Measurements from ENCODE around the gene FKBP10.
A peak's percentile ranks its signal among the peaks of the same experiment; 100 is the strongest.
"Not testable (repeated sequence)": the region's sequence is repeated elsewhere in the genome, so short reads cannot be mapped to it uniquely, and the experiment has no call there.

Gene FKBP10

DNA sequence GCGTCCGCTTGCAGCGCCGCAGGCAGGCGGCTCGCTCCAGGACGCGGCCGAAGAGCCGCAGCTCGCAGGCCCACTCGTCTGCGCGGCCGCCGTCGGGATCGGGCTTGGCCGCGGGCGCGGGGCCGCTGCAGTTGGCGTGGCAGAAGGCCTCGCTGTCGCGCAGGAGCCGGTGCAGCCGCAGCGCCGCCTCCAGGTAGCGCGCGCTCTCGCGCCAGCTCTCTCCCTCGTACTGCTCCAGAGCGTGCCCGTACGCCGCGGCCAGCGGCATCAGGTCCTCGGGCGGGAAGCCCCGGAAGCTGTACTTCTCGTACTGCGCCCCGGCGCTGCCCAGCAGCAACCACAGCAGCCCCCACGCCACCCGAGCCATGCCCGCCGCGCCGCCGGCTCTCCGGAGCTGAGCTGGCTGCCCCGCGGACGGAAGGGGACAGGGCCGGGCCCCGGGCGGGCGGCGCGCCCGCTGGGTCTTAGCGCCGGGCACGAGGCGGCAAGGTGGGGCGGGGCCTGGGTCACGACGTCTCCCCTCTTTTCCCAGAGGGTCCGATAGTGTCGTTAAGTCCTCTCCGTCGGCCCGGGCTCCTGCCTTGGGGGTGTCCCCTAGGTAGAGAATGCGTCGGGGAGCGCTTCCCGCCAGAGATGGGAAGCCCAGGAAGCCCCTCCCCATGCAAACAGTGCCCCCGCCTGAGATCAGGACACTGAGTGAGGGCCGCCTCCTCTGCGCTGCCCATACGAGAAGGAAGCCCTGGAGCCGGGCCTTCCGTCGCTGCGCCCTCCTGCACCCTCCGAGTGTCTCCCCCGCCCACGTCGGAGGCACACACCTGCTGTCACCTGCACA, 1.0 kb upstream of the FKBP10 start, which contains the start of gene P3H4:
P3H4 (minus strand) TSS at position 401 of the 832 bp plus-strand sequence; CDS start at position 367, 34 bp downstream.
- DNase-seq: peak; percentile 73 to 85

DNA sequence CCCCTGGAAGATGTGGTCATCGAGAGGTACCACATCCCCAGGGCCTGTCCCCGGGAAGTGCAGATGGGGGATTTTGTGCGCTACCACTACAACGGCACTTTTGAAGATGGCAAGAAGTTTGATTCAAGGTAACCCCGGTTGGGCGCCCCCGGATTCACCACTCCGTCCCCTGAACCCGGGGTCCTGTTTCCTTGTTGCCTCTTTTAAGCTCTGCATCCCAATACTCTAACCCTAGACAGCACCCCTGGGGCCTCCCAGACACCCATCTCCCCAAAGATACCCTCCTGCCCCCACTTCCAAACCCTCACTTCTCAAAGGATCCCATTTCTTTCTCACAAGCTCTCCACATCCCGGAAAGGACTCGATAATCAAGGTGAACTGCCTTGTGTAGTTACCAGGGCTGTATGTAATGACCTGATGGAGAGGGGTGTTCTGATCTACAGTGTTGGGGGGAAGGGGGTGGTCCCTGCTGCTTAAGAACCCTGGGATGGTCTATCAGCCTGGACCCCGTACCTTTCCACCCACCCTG, 412 bp downstream of the FKBP10 start:
- no peak for DNase-seq

DNA sequence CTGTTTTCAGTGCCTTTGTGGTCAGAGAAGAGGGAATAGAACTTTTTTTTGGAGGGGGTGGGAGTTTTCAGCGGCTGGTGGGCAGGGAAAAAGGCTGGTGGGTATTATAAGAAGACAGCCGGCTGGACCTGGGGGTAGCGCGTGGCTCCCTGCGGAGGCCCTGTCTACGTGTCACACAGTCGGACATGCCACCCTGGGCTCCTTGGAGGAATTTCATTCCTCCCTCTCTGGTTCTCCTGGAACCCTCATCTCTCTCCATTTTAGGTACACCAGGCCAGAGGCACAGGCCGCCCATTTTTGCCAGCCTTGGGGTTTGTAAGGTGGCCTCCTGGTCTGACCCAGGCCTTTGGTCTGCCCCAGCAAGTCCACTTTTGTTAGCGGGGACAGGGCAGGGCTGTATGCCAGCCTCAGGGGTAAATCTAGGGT, 908 bp downstream of the FKBP10 start:
- no peak for DNase-seq

DNA sequence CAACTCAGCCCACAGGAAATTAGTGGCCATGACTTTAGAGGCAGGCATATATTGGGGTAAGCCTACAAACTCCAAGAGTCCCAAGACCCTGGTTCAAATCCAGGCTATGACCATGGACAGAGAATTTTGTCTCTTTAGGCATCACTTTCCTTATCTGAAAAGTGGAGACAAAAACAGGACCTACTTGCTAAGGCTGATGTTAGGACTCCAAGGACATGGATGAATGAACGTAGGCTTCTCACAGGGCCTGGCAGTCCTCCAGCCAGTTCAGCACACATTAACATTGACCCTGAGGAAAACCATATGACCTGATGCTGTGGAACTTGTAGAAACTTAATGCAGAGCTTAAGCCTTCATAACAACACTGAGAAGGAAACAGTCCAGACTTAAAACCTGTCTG, 1.4 kb downstream of the FKBP10 start:
- no peak for DNase-seq

DNA sequence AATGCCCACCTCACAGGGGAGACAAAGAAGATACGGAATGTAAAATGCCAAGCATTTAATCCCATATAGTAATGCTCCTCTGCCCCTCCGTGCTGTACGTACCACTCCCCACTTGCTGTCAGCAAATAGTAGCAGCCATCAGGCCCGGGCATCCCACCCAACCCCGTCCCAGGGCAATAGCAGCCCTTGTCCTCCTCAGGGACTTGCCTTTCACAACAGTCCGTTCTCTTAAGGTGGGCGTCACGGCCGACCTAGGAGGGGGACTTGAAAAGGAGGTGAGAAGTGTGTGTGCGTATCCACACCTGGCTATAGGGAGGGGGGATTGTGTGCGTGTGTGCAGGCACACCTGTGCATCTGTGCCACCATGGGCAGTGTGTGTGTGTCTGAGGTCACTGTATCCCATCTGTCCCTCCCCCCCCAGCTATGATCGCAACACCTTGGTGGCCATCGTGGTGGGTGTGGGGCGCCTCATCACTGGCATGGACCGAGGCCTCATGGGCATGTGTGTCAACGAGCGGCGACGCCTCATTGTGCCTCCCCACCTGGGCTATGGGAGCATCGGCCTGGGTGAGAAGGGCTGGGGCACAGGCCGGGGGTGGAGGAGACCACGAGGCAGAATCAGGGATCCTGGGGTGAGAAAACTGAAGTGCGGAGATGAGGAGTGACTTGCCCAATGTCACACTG, 4.0 kb downstream of the FKBP10 start:
- DNase-seq: no peak

DNA sequence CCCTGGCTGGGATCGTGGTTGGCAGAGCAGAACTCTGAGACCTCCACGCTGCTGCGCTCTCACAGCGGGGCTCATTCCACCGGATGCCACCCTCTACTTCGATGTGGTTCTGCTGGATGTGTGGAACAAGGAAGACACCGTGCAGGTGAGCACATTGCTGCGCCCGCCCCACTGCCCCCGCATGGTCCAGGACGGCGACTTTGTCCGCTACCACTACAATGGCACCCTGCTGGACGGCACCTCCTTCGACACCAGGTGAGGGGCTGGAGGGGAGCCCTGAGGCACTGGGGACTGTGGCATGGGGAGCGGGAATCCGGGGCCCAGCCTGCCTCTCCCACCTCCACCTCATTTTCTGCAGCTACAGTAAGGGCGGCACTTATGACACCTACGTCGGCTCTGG, 5.2 kb downstream of the FKBP10 start:
- no peak for DNase-seq

DNA sequence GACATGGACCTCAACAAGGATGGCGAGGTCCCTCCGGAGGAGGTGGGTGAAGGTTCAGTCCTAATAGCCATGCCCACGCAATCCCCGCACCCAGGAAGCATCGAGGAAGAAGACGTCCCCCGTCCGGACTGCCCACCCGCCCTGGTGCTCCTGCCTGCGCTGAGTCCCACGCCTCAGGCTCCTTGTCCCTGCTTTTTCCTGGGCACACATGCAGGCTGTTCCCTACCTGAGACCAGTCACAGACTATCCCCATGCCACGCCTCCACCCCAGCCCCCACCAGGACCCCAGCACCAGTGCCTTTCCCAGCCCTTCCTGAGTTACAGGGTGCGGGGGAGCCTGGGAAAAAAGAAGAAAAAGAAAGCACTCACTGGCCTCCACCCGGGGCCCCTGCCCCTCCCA, 9.0 kb downstream of the FKBP10 start:
- no peak for DNase-seq

DNA sequence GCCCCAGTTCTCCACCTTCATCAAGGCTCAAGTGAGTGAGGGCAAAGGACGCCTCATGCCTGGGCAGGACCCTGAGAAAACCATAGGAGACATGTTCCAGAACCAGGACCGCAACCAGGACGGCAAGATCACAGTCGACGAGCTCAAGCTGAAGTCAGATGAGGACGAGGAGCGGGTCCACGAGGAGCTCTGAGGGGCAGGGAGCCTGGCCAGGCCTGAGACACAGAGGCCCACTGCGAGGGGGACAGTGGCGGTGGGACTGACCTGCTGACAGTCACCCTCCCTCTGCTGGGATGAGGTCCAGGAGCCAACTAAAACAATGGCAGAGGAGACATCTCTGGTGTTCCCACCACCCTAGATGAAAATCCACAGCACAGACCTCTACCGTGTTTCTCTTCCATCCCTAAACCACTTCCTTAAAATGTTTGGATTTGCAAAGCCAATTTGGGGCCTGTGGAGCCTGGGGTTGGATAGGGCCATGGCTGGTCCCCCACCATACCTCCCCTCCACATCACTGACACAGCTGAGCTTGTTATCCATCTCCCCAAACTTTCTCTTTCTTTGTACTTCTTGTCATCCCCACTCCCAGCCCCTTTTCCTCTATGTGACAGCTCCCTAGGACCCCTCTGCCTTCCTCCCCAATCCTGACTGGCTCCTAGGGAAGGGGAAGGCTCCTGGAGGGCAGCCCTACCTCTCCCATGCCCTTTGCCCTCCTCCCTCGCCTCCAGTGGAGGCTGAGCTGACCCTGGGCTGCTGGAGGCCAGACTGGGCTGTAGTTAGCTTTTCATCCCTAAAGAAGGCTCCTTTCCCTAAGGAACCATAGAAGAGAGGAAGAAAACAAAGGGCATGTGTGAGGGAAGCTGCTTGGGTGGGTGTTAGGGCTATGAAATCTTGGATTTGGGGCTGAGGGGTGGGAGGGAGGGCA, 9.7 kb downstream of the FKBP10 start:
- DNase-seq: no peak

DNA sequence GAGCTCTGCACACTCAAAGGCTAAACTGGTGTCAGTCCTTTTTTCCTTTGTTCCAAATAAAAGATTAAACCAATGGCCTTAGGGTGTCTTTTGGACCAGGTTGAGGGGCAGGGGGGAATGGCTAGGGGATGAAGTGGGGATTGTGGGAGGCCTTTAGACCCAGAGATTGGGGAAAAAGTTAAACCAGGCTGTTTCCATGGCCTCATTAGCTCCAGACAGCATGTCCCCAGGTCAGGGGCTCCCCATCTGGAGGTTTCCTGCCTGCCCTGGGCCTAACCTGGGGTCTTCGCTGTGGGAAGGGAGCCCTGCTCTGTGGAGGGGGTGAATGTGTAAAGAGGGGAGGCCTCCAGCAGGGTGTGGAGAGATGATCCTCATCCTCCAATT, 10.3 kb downstream of the FKBP10 start:
- no peak for DNase-seq

DNA sequence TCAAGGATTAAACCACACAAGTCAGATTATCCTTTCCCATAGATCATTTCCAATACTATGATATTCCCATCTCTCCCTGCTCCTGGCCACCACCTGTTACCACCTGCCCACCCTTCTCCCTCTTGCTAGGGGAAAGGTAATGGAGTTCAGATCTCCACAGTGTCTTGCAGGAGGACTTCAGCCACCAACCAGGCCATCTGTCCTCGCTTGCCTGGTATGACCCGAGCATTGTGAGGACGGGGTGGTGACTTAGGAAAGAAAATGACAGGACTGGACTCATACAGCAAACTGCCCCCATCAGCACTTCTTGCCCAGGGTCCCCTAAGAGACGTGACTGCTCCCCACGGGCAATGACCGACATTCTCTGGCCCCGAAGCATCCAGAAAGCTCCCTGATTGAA, 10.8 kb downstream of the FKBP10 start:
- no peak for DNase-seq

DNA sequence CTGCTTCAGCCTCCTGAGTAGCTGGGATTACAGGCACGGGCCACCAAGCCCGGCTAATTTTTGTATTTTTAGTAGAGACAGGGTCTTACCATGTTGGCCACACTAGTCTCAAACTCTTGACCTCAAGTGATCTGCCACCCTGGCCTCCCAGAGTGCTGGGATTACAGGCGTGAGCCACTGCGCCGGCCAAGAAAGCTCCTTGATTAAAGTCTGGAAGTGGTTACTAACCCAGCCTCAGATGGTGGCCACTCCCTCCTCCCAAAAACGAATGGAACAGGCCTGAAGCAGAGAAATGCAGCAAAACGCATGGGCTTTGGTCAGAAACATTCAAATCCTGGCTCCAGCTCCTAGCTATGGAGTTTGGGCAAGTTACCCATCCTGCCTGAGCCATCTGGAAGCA, 11.3 kb downstream of the FKBP10 start:
- no peak for DNase-seq

DNA sequence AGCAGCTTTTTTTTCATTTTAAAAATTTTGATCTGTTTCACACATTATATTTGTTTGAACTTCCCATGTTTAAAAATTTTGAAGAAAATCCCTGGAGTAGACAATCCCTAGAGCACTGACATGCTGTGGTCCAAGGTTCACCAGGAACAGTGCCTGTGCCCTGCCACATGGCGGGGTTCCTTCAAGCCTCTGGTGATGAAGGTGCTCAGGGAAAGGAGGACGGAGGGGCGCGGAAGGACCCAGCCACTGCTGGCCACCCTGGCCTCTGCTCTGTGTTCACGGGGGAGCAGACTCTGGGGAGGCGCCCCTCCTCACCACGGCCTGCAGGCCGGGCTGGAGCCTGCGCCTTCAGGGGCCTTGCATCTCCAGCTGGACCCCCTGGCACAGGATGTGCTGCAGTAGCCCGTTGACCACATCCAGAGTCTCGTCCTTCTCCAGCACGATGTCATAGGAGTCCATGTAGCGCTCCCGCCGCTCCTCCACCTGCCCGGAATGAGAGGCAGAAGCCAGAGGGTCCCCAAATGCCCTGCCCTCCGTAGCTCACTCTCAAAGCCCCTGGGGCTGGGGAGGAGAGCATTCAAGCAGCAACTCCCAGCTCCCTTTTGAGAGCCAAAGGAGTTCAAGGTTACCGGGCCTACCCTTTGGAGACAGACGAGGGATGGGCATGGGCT, 12.5 kb downstream of the FKBP10 start:
- DNase-seq: no peak

DNA sequence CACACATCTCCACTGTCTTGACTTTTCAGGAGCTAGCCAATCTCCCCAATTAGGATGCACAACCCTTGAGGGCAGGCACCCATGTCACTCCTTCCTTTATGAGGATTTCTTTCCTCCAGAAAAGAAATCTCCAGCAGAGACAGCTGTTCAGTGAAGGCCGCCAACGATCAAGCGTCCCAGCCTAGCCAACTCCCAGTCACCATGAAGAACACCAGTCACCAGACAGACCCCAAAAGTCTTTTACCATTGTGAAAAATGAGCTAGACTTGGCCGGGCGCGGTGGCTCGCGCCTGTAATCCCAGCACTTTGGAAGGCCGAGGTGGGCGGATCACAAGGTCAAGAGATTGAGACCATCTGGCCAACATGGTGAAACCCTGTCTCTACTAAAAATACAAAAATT, 17.2 kb downstream of the FKBP10 start:
- not testable (repeated sequence) for DNase-seq

DNA sequence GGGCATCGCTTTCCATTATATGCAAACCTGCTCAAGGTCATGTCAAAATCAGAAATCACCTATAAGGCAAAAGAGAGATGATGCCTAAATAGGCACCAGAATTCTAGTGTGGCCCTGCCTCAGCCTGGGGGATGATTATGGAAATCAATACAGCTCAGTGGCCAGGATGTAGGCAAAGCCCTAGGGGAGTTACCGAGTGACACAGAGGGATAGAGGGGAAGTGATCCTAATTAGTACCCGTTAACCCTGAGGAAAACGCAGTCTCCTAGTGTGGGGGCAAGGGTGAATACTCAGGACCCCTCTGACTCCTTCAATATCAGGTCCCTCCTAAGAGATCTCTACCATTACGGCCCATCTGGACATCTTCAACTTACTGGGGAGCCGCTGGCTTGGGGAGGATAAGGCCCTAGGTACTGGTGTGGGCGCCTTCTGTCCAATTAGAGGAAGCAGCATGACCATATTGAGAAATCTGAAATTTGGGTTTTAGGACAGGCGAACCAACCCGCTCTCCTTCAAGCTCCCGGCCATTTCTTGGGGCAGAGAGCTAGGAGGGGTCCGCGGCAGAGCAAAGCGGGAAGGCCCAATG, 22.5 kb downstream of the FKBP10 start:
- DNase-seq: no peak

DNA sequence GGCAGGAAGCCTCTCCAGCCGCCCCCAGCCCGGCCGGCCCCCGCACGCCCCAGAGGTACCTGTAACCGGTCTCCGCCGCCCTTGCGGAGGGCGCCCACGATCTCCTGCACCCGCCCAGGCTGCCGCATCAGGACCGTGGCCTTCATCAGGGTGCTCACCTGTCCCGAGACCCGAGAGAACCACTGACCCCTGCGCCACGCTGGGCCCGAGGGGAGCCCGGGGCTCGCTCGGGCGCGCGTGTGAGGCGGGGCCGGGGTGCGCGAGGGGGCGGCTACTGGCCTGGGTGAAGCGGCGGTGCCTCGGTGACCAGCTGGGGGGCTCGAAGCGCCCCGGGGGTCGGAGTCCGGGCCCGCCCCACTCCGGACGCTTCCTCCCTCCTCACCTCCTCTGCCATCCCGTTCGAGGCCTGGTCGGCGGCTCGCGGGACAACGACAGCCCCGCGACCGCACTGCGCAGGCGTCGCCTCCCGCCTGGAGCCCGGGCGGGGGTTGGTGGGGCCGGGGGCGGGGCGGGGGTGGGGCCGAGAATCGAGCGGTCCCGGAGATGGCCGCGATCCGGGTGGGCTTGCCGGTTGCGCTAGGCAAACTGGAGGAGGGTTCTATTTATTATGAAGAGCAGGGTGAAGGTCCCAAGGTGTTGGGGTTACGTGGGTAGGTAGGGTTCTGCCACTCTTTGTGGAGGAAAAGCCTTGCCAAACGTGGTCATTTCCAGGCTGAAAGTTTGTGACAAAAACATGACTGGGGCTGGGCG, 23.2 kb downstream of the FKBP10 start, which contains the start of gene NT5C3B:
NT5C3B (minus strand) TSS at position 433 of the 750 bp plus-strand sequence; CDS start at position 394, 39 bp downstream.
- DNase-seq: peak; percentile 52 to 63

DNA sequence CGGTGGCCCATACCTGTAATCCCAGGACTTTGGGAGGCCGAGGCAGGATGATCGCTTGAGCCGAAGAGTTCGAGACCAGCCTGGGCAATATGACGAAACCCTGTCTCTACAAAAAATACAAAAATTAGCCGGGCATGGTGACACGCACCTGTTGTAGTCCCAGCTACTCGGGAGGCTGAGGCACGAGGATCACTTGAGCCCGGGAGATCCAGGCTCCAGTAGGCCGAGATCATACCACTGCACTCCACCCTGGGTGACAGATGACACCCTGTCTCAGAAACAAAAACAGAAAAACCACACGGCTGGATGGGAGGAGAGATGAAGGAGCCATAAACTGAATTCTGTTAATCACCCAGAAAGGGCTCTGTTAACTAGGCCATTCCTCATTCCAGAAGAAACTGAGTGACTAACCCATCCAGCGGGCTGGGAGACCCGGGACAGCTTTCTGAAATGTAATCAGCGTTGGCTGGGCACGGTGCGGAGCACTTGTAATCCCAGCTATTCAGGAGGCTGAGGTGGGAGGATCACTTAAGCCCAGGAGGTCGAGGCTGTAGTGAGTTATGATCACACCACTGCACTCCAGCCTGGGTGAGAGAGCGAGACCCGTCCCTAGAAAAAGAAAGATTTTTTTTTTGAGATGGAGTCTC, 23.9 kb downstream of the FKBP10 start:
- no peak for DNase-seq

DNA sequence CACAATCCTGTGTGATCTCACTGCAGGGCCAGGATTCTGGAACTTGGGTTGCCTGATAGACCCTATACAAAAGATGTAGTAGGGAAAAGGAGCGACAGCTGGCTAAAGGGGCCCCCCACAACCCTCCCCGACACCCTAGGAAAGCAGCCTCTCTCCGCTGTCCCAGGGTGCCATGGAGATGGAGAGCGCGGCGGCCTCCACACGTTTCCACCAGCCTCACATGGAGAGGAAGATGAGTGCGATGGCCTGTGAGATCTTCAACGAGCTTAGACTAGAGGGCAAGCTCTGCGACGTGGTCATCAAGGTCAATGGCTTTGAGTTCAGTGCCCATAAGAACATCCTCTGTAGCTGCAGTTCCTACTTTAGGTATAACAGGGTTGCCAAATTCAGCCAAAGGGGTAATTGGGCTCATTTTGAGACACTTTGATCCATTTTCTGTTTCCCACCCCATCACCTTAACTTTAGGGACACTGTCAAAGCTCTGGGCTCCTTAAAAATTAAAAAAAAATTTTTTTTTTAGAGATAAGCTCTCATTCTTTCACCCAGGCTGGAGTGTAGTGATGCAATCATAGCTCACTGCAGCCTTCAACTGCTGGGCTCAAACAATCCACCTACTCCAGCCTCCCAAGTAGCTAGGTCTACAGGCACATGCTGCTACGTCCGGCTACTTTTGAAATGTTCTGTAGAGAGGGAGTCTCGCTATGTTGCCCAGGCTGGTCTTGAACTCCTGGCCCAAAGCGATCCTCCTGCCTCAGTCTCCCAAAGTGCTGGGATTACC, 25.1 kb downstream of the FKBP10 start, which contains the start of gene KLHL10:
KLHL10 (plus strand) TSS at position 65 of the 778 bp plus-strand sequence; CDS start at position 173, 108 bp downstream.
- no peak for DNase-seq

DNA sequence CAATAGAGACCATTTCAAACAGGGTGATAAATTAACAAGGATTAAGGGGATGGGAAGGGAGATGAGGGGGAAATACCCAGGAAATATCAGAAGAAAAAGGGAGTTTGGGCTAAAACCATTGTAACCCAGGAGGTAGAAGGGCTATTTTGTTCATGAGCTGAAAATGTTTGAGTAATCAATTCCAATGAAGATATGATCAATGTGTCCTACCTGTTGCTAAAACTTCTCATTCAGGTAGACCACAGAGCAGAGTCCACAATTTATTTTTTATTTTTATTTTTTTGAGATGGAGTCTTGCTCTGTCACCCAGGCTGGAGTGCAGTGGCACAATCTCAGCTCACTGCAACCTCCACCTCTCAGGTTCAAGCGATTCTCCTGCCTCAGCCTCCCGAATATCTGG, 26.6 kb downstream of the FKBP10 start:
- DNase-seq: not testable (repeated sequence)

DNA sequence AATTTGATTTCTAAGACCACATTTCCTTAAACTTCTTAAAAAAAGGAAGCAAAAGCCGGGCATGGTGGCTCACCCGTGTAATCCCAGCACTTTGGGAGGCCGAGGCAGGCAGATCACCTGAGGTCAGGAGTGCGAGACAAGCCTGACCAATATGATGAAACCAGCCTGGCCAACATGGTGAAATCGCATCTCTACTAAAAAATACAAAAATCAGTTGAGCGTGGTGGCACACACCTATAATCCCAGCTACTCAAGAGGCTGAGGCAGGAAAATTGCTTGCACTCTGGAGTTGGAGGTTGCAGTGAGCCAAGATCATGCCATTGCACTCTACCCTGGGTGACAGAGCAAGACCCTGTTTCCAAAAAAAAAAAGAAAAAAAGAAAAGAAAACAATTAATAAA, 28.0 kb downstream of the FKBP10 start:
- DNase-seq: not testable (repeated sequence)

Data from NCI-H2081 (cell line).